Hematopoietic multipotent progenitor cell (in vitro differentiated cells): ENCODE results near the gene ANGPT4. TPM values are rescaled to one million over a fixed set of nuclear protein-coding genes. Genes with fewer than 3 reads are reported as not detected.

ENCODE experiments used
- DNase-seq, 3 donors: peaks; one replicate each; pipeline ENCODE4 v3.0.0-alpha.2; 2011 to 2015; ENCODE audit warnings: low read depth in 2 of 3, low spot score in 2 of 3
- total RNA-seq: library from RNA; depleted of rRNA; stranded (reverse); fragments of >200 nt; gene quantifications from one replicate; pipeline ENCODE4 v1.2.3, GENCODE V29; 2012

The ANGPT4 gene
- total RNA-seq, 1 donor = not detected

- DNase-seq = no peak
These were observed 26.5 kb upstream of the ANGPT4 start for GRCh38 chr20:942611-943010.

DNA sequence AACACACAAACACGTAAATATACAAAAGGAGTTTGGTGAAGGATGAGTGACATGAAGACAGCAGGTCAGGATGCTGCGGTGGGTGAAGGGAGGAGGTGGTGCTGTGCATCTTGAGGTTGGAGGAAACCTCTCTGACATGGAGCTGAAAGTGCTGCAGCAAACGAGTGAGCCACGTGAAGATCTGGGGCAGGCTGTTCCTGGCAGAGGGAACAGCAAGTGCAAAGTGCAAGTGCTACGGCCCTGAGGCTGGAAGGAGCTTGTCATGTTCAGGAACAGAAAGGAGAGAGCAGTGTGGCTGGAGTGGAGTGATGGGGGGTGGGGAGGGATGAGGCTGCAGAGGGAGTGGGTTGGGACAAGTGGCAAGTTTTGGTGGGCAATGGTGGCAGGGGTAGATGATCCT, 24.8 kb upstream of the ANGPT4 start:
- no peak for DNase-seq

GRCh38 chr20:939606-940005, 23.5 kb upstream of the ANGPT4 start:
- DNase-seq = no peak

DNA sequence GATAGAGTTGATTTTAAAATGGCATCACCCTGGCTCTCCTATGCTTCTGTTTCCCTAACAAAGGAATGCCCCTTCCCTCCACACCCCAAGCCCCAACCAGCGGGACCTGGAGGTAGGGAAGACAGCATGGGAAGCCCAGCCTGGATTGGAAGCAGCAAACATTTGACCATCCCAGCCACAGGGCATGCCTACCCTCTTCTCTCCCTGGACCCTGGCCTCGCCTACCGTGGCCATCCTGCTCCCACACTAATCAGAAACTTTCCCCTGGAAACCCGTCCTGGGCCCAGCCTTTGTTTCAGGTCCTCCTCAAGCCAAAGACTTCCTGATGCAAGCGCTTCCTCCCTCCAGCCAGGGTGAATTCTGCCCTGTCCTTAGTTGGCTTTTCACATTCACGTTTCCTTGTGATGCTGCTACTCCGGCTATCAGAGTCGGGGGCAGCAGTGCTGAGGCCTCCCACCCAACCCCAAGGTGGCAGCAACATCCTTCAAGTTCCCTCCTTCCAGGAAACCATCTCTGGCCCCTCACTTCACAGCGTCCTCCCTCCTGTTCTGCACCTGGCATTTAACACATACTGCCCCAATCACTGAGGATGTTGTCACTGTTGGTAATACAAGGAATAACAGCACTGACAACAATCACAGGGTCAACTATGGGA, 18.2 kb upstream of the ANGPT4 start:
- no peak for DNase-seq

GRCh38 chr20:933029-933428, 16.9 kb upstream of the ANGPT4 start:
- DNase-seq = no peak

GRCh38 chr20:931401-931800, 15.3 kb upstream of the ANGPT4 start:
- DNase-seq = no peak

- no peak for DNase-seq
These were observed 10.5 kb upstream of the ANGPT4 start for GRCh38 chr20:926670-927069.

DNA sequence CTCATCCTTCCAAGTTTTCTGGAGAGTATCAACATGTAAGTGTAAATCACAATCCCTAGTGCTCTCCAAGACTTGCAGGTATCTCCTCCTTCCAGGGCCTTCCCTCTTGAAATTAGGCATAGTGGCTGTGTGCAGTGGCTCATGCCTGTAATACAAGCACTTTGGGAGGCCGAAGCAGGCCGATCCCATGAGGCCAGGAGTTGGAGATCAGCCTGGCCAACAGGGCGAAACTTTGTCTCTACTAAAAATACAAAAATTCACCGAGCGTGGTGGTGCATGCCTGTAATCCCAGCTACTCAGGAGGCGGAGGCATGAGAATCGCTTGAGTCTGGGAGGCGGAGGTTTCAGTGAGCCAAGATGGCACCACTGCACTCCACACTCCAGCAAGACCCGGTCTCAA, 9.4 kb upstream of the ANGPT4 start:
- no peak for DNase-seq

GRCh38 chr20:924639-925038, 8.5 kb upstream of the ANGPT4 start:
- peak in 1 of 3 donors; percentile 13 for DNase-seq

DNA sequence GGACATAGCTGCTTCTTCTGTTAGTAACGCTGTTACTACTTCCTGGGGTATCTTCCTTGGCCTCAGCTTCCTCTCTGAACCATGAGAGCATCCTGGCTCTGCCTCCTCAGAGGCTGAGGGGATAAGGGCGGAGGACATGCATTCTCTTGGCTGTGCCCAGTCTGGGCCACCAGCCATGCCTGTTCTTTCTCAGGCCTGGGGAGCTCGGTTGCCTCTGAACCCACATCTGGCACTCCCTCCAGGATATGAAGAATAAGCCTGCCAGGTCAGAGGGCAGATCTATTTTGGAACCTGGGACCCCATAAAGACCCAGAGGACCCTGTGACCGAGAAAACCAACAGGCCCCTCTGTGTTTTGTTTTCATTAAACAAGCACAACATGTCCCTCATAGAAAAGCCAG, 6.6 kb upstream of the ANGPT4 start:
- DNase-seq = no peak

GRCh38 chr20:921068-921467, 4.9 kb upstream of the ANGPT4 start:
- DNase-seq = no peak

DNA sequence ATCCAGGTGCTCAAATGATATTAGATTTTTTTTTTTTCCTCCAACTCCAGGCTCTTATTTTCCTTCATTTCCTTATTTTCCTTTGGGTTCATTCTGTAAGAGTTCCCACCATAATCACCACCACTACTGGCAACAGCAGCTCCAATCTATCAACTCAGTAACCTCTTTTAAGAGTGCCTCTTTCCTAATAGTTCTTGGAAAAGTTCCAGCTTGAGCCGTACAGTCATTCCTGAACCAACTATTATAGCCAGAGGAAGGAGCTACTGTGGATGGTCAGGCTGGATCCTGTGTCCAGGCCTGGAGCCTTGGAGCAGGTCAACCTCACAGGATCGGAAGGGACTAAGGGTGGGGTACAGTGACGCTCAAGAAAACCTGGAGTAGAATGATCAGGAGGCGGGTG, 4.2 kb upstream of the ANGPT4 start:
- DNase-seq = no peak

DNA sequence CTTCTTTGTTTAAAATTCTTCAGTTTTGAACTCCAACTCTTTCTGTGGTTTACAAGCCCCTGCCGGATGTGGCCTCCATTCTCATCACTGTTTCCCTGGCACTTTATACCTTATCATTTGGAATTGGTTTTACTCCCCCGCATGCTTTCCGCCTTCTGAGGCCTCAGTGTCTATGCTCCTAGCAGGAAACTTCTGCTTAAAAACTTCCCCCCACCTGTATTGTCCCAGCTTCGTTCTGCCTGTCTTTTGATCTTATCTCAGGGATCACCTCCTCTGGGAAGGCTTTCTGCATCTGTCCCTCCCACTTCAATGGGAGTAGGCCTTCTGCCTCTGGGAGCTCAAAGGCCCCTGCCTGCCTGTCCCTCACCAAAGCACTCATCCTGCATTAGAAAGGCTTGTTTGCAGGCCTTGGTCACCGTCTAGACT, 3.4 kb upstream of the ANGPT4 start:
- no peak for DNase-seq

GRCh38 chr20:917416-917815, 1.3 kb upstream of the ANGPT4 start:
- no peak for DNase-seq

GRCh38 chr20:916825-917224, 691 bp upstream of the ANGPT4 start:
- no peak for DNase-seq

GRCh38 chr20:914727-915498, 1.2 kb downstream of the ANGPT4 start:
- peak in 2 of 3 donors; percentile 22 to 62 for DNase-seq

DNA sequence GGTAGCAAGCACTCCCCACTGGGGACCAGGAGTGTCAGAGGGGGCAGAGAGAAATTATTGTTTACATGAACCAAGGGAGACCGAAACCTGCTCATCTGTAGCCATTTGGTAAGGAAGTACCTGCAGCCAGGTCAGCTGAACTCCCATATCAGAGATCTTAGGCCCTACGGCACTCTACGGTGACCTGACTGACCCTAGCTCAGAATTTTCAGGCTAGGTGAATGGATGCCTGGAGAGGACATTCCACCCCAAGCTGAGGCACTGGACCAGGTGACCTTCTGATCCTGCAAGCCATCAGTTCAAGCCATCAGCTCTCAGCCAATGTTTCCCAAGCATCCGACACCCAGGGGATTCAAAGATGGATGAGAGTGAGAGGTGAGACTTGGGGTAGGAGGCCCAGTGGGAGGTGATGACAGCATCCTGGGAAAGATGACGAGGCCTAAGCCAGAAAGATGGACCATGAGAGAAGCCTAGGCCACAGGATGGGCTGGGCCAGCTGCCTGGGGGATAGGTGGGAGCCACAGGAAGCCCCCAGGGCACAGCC, 2.8 kb downstream of the ANGPT4 start:
- DNase-seq = no peak

GRCh38 chr20:911882-912600, 4.1 kb downstream of the ANGPT4 start:
- no peak for DNase-seq

DNA sequence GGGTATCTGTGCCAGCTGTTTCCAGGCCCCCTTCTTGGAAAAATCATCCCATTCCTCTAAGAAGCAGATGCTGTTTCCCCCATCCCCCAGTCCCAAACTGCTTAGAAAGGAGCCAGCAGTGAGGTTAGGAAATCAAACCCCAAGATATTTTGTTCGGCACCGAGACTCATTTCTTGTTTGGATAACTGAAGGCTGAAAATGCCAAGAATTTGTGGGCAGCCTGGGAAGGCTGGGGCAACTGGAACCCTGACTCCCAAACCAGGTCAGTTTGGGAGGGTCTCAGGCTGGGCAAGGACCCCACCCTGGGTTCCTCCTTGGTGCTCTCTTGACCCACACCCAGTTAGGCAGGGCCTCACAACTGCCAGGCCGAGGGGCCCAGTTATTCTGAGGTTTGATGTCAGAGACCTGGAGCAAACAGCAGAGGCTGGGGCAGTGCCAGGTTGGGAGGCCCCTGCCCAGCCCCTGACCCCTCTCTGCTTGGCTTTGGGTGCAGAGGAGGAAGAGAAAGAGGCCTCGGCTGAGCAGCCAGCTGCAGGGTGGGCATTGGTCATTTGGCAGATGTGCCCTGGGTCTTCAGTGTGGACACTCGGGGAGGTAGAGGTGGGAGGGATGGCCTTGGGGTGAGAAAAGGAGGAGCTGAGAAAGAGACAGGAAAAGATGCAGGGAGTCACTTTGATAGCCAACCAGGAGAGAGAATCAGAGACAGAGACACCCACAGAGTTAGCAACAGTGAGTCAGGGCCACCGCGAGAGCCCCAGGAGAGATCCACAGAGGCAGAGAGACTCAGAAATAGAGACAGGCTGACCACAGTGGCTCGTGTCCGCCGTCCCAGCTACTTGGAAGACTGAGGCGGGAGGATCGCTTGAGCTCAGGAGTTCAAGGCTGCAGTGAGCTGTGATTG, 5.0 kb downstream of the ANGPT4 start:
- no peak for DNase-seq

GRCh38 chr20:910132-910869, 5.8 kb downstream of the ANGPT4 start:
- no peak for DNase-seq
